Stimulated activated CD8-positive, alpha-beta memory T cell treated with anti-CD3 and anti-CD28 coated beads, Interleukin-7, amount 100 ng/mL, for 24 hours (primary cell): ENCODE measurements around the gene ZBTB39.
"Not testable (repeated sequence)": the region's sequence is repeated elsewhere in the genome, so short reads cannot be mapped to it uniquely, and the experiment has no call there.

ENCODE experiments used
- DNase-seq: peaks from one replicate; pipeline ENCODE4 v3.0.0-alpha.2; 2020; ENCODE audit warnings: low read depth

ZBTB39 gene

GRCh38 chr12:57005980-57006808 lies at the start of gene ZBTB39:
Gene ZBTB39, minus strand, starts transcription at chr12:57006546. Its CDS starts 1,629 bp downstream, at chr12:57004917.
- DNase-seq: peak; percentile 38

DNA sequence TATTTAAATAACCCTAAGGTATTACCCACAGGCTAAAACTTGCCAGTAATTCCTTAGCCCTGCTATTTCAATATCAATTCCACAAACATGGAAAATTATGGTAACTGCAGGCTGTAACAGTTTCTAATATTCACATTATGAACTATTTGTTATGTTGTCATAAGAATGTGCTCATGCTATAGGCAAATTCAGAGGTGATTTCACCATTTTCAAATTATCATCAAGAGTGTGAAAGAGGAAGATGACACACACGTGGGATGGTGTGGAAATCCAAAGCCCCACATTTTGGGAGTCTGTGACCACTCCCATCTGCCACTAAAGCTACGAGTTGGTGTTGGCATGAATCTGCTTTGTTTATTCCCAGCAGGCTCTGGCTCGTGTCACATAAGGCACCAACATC lies 49.5 kb upstream of the ZBTB39 start:
- no peak for DNase-seq

DNA sequence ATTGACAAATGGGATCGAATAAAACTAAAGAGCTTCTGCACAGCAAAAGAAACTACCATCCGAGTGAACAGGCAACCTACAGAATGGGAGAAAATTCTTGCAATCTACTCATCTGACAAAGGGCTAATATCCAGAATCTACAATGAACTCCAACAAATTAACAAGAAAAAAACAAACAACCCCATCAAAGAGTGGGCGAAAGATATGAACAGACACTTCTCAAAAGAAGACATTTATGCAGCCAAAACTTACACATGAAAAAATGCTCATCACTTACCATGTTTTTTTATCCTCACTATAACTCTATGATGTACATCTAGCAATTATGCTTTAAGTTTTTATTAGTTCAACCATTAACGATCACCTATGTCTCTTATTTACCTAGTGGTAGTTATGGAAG lies 47.6 kb upstream of the ZBTB39 start:
- not testable (repeated sequence) for DNase-seq

DNA sequence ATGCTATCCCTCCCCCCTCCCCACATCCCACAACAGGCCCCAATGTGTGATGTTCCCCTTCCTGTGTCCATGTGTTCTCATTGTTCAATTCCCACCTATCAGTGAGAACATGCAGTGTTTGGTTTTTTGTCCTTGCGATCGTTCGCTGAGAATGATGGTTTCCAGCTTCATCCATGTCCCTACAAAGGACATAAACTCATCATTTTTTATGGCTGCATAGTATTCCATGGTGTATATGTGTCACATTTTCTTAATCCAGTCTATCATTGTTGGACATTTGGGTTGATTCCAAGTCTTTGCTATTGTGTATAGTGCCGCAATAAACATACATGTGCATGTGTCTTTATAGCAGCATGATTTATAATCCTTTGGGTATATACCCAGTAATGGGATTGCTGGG lies 46.8 kb upstream of the ZBTB39 start:
- DNase-seq: not testable (repeated sequence)

DNA sequence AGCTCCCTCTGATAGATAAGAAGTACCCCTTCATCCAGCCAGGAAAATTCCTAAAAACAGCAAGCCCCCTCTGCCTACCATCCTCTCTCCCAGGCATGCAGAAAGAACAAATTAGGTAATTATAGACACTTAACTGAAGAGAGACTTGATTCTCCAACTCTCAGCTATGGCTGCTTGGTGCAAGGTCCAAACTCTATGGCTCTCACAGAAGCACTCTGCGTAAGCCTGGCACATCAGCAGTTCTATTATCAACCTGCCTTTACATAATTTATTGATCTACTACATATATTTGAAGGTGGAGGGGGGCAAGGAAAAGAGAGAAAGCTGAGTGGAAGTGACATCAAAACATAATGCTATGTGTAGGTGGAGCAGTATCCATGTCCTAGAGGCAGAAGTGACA lies 44.7 kb upstream of the ZBTB39 start:
- DNase-seq: no peak

DNA sequence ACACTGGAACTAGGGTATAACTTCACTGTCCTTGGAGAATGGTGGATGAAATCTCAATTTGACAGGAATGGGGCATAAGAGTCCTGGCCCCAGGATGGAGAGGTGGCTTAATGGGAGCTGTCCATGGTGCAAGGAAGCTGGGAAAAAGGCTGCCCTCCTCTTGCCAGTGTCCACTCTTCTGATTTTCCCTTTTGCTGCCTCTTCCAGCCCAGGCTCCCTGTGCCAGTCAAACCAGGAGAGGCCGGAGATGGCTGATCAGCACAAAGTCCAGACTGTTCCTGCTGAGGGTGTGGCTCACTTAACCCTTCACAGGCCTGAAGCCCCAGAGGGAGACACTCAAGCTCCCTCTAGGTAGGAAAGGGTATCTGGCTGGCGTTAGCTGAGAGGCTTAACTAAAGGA lies 43.5 kb upstream of the ZBTB39 start, which contains the start of gene MYO1A:
Gene MYO1A (minus strand): TSS at position 240 of the 400 bp plus-strand sequence. CDS start 1,806 bp downstream, outside the sequence.
- no peak for DNase-seq

DNA sequence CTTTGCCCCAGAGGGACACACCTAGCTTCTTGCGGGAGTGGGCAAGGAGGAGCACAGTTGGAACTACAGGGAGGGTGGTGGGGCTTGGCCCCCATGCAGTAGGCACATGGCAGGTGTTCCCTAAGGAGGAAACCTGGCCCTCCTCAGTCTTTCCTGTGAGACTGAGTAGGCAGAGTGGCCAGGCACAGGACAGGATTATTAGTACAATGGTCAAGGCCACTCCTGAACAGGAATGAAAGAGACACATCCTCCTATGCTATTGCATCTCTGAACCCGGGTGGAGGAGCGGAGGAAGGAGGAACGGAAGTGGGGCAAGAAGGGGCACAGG lies 42.7 kb upstream of the ZBTB39 start:
- no peak for DNase-seq

DNA sequence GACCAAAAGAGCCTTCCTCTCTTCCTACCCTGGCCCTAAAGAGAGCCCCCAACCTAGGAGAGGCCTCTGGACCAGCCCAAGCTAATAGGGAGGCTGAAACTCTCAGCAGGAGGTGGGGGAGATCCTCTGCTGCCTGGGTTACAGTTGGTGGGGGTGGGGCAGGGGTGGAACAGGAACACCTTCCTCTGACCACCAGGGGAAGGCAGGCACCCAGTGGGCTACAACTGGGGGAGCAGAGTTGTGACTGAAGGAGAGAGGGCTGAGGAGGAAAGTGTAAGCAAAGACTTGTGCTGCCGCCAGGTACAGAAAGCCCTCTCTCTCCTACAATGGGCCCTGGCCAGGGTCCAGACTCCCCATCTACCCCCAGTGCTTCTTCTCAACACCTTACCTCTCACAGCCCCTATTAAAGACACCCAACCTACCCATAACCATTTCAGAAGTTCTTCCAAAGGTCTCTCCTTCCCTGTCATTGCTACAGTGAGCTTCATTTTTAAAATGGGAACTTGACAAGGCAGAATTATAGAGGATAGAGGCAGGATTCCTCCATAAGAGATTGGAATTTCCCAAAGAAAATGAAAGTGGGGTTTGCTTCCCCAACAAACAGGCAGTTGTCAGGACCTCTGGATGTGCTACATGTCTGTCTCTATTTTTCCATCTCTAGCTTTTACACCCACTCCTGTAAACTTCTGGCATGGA lies 42.2 kb upstream of the ZBTB39 start:
- DNase-seq: no peak

DNA sequence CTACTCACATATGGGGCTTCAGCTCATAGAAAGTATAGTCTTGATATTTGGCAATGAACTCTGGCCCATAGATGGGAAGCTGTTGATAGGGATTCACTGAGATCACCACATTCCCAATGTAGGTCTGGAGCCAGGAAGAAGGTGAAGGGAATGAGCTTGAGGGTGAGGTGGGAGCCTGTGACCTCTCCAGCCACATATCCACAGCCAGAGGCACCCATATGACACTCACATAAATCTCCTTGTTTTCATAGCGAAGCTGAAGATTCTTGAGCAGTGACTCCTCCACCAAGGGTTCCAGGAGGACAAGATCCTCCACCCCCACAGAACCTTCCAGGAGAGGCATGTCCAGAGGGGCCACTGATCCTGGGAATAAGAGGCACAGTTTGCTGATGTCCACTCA lies 41.6 kb upstream of the ZBTB39 start:
- no peak for DNase-seq

GRCh38 chr12:57046947-57047890 lies 40.9 kb upstream of the ZBTB39 start:
- DNase-seq: peak; percentile 17

DNA sequence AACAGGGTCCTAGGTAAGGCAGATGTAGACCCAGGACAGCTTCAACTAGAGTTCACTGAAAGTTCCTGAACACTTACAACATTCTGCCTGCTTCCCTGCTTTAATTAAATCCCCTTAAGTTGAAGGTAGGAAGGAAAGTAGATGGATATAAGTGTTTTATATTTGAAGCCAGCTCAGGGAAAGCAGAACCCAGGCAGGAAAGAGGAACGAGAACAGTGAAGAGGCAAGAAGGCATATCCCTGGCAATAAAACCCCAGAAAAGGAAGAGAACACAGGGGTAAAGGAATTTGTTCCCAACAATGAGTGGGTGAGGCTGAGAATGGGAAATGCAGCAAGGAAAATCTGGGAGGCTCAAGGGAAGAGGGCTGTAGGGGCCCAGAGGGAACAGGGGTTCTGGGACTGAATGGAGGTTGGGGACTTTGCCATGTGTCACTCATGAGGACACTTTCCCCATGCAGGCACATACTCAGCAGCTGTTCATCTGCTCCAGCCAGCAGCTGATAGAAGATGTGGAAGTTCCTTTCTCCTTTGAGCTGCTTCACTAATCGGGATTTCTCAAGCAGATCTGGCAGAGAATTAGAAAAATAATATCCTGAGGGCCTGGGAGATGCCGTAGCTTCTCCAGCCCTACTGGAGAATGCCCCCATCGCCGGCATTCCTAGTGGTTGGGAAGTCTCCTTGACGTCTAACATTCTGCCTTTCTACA lies 39.9 kb upstream of the ZBTB39 start:
- DNase-seq: no peak

DNA sequence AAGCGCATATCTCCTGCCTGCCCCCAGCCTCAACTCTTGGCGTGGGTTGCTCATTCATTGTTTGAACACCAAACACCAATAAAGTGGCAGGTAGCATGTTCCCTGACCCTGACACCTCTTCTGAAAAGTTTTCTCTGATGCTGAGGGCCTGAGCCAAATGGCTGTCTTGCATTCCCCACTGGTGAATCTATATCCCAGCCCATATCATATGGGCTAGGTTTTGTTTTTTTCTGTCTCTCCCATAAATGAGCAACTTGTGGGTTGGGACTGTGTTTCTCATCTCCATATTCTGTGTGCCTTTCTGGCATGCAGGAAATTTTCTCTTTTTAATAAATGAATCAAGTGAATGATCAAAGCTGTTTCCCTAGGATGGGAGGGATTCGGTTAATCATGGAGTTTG lies 38.5 kb upstream of the ZBTB39 start:
- no peak for DNase-seq

- DNase-seq: no peak
These were observed 38.1 kb upstream of the ZBTB39 start for GRCh38 chr12:57044468-57044867.

DNA sequence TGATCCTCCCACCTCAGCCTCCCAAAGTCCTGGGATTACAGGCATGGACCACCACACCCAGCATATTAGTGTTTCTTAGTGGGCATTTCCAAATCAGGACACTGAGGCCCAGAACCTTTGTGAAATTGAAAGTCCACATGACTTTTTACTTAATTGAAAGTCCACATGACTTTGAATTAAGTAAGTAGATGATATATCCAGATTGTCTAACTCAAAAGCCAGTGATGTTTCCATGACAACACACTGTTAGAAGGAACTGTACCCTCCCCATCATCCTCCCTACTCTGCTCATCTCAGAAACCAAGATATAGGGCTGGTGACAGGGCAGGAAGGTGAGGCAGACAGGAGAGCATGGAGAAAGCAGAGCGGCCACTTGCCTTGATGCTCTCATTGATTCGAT lies 36.3 kb upstream of the ZBTB39 start:
- DNase-seq: no peak

DNA sequence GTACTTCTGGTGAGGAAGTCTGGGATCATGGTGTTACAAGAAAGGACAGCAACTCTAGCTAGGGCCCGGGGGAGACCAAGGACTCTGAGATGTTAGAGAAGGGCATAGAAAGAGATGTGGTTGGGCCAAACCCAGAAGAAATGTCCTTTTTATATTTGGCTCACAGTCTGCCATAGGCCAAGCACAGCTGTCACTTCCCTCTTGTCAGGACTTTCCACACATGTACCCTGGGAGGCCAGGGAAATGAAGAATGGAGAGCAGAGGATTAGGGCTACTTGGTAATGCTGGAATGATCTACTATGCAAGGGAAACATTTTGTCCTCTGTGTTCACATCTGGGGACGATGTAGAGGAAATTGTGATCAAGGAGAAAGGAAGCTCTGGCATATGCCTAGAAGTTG lies 34.4 kb upstream of the ZBTB39 start:
- DNase-seq: no peak

DNA sequence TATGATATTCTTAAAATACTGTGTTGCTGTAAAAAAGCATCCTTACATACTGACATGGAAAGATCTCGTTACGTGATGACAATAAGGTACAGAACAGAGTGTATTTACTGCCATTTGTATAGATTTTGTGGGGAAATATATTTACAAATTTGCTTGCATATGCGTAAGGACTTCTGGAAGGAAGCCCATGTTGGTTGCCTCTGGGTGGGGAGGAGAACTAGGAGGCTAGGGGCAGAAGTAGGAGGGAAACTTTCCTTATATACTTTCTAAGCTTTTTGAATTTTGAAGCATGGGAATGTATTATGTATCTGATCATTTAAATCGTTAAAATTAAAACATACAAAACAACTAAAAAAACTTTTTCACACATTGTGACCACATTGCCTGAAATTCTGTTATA lies 33.9 kb upstream of the ZBTB39 start:
- DNase-seq: no peak

GRCh38 chr12:57039016-57039798 lies 32.9 kb upstream of the ZBTB39 start:
- DNase-seq: no peak

GRCh38 chr12:57037264-57037663 lies 30.9 kb upstream of the ZBTB39 start:
- DNase-seq: no peak

- DNase-seq: no peak
These were observed 27.1 kb upstream of the ZBTB39 start for GRCh38 chr12:57033431-57033830.

- no peak for DNase-seq
These were observed 25.4 kb upstream of the ZBTB39 start for GRCh38 chr12:57031789-57032188.

DNA sequence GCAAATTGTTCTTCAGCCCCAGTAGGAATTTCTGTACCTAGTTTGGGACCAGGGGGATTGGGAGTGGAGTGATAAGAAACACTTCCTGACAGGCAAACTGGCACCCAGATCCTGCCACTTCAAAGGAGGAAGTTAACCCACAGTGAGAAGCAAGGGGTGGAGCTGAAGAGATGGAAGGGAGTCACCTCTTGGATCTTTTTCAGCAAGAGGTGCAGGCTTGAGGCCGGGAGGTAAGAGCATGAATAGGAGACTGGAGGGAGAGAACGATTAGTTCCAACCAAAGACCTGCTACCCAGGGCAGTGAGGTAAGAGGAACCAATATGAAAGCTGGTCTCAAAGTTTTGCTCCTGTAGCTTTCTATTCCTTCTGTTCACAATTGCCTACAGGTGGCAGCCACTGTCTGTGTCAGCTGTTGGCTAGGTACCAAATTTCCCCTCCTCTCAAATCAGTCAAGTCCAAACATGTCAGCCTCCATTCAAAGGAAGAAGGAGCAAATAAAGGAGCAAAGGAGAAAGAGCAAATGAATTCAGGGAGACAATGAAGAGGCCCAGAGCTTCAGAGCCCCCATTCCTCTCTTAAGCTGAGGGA lies 24.9 kb upstream of the ZBTB39 start:
- no peak for DNase-seq
